ENCODE data around the gene HECTD3. TPM values are rescaled to one million over a fixed set of nuclear protein-coding genes. Genes with fewer than 3 reads are reported as not detected.

HECTD3 gene
- total and polyA plus RNA-seq, 9 of the 15 experiments (the other 6 are each of a cell fraction or from before 2014, with no cell fraction given), result 6.3 to 50.8 (median 18.9) TPM

- TF ChIP-seq MLLT1 (IDR thresholded peaks at IDR 0.05) (peak in 1 of 2 experiments; percentile 81; a peak in 2 of 4 replicates), NCOR1 (IDR thresholded peaks at IDR 0.05) (peak; percentile 97), NCOA2 (IDR thresholded peaks at IDR 0.05; ENCODE audit: partially characterized antibody in 2 of 2) (no peak), CHCHD3 (CRISPR knock-in tag; IDR thresholded peaks at IDR 0.05) (no peak), SP2 (IDR thresholded peaks at IDR 0.05; ENCODE audit: extremely low read depth, low read depth, low read length, poor library complexity, severe bottlenecking) (no peak), HEY1 (CRISPR knock-in tag; IDR thresholded peaks at IDR 0.05; ENCODE audit: borderline replicate concordance) (peak; percentile 83; the same call in 1 of the 2 replicates), ZNF239 (CRISPR knock-in tag; IDR thresholded peaks at IDR 0.05) (peak; percentile 44), JUND (IDR thresholded peaks at IDR 0.05; ENCODE audit: borderline replicate concordance, low read depth, low read length) (peak; percentile 47; the same call in 1 of the 2 replicates), JUND (tag; IDR thresholded peaks at IDR 0.05; ENCODE audit: borderline replicate concordance, low read depth, low read length) (peak; percentile 41; the same call in 1 of the 3 replicates), CBFA2T3 (IDR thresholded peaks at IDR 0.05) (peak; percentile 98), MAX (CRISPR knock-in tag; IDR thresholded peaks at IDR 0.05) (peak; percentile 83), ID3 (CRISPR knock-in tag; IDR thresholded peaks at IDR 0.05) (no peak), ID3 (tag; IDR thresholded peaks at IDR 0.05) (peak; percentile 84), CREB1 (IDR thresholded peaks at IDR 0.05) (peak; percentile 49; the same call in 1 of the 2 replicates), CREB1 (CRISPR knock-in tag; IDR thresholded peaks at IDR 0.05) (0 out of 2 replicates have a peak, but pooled peaks have one; percentile 25), TCFL5 (CRISPR knock-in tag; conservative IDR thresholded peaks at IDR 0.05) (peak; percentile 55; the same call in 1 of the 2 replicates), C11orf30 (IDR thresholded peaks at IDR 0.05; ENCODE audit: low read depth) (no peak), TRIM24 (IDR thresholded peaks at IDR 0.05) (peak; percentile 78 to 88), NFE2L1 (tag; IDR thresholded peaks at IDR 0.05; ENCODE audit: borderline replicate concordance, low read depth) (no peak), ZMIZ1 (IDR thresholded peaks at IDR 0.05; ENCODE audit: low read depth in 2 of 2, low read length in 2 of 2) (peak in 1 of 2 experiments; percentile 87; a peak in 2 of 4 replicates), CGGBP1 (CRISPR knock-in tag; IDR thresholded peaks at IDR 0.05) (no peak), ESRRA (IDR thresholded peaks at IDR 0.05; ENCODE audit: borderline replicate concordance, low read depth) (peak; percentile 69; the same call in 1 of the 2 replicates), HDAC1 (IDR thresholded peaks at IDR 0.05) (peak in 1 of 2 experiments; percentile 91; a peak in 2 of 4 replicates)
These were observed 27.7 kb upstream of the HECTD3 start (continued) for GRCh38 chr1:45038661-45039364.
